GM12864 (cell line): ENCODE results near the gene EDDM13.

Source experiments
- DNase-seq: peaks from one replicate; pipeline ENCODE4 v3.0.0-alpha.2; 2011; ENCODE audit warnings: low read depth
- H3K4me3 ChIP-seq: 2 replicates; pipeline ENCODE4 v1.5.1; 2011; ENCODE audit warnings: mild to moderate bottlenecking, low read depth, low read length, control low read depth
- TF ChIP-seq, protein P1 (sequence below): IDR thresholded peaks from 2 replicates; pipeline ENCODE4 v1.5.1; 2011; ENCODE audit warnings: low read depth, mild to moderate bottlenecking, moderate library complexity, low read length, control low read depth, inconsistent platforms; ENCODE audit errors: missing control alignments

Gene EDDM13

DNA sequence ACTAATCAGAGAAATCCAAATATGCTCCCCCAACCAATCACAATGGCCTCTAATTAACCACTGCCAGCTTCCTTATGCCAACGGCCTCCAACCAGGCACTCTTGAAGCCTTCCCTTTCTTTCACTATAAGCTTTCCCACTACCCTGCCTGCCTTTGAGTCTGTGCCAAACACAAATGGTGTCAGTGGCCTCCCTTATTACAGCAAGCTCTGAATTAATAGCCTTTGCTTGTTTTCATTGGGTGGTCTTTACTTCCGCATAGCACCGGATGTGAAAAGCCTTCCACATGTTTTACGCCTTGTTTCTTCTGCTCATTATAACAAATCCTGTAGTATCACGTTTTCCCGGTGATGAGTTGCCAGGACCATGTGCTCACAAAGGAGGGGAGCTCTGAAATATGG lies 1.4 kb upstream of the EDDM13 start:
- TF ChIP-seq, protein P1, sequence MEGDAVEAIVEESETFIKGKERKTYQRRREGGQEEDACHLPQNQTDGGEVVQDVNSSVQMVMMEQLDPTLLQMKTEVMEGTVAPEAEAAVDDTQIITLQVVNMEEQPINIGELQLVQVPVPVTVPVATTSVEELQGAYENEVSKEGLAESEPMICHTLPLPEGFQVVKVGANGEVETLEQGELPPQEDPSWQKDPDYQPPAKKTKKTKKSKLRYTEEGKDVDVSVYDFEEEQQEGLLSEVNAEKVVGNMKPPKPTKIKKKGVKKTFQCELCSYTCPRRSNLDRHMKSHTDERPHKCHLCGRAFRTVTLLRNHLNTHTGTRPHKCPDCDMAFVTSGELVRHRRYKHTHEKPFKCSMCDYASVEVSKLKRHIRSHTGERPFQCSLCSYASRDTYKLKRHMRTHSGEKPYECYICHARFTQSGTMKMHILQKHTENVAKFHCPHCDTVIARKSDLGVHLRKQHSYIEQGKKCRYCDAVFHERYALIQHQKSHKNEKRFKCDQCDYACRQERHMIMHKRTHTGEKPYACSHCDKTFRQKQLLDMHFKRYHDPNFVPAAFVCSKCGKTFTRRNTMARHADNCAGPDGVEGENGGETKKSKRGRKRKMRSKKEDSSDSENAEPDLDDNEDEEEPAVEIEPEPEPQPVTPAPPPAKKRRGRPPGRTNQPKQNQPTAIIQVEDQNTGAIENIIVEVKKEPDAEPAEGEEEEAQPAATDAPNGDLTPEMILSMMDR: no peak
- no peak overlapping the region for H3K4me3 ChIP-seq
- DNase-seq: no peak

DNA sequence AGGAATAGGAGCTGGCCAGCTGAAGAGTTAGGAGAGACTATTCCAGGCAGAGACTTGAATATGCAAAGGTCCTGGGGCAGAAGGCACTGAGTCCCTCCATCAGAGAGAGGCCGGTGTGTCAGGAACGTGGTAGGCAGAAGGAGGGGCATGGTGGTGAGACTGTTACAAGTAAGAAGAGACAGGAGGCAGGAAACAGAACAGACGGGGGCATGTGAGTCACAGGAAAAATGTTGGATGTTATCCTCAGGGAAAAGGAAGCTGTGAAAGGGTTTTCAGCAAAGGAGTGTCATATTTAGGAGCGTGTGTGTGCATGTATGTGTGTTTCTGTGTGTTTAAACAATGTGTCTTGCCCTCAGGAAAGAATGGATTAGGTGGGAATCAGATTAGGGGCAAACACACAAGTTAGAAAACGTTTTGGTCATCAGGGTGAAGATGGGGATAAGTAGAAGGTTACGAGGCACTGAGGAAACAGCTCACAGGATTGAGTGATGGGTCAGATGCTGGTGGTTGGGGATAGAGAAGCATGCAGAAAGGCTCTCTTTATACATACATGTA lies 1.1 kb downstream of the EDDM13 start:
- H3K4me3 ChIP-seq: no peak overlapping the region
- no peak for DNase-seq
- TF ChIP-seq, protein P1: no peak

DNA sequence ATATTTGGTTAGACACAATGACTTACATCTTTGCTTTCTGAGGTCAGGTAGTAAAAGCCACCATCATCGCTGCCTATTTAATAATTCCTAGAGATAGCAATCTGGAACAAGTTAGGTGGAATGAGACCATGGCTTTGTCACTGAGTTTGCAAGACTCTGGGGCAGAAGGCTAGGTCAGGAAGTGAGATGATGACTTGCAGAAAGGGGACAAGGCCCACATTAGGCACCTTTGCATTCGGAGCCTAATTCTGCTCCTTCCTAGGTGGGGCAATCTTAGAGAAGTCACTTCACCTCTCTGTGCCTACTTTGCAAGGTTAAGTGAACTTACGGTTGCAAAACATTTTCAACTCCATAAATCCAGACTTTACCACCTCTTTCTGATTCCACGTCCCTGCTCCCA lies 10.3 kb downstream of the EDDM13 start:
- no peak overlapping the region for H3K4me3 ChIP-seq
- DNase-seq: no peak
- TF ChIP-seq, protein P1: no peak

DNA sequence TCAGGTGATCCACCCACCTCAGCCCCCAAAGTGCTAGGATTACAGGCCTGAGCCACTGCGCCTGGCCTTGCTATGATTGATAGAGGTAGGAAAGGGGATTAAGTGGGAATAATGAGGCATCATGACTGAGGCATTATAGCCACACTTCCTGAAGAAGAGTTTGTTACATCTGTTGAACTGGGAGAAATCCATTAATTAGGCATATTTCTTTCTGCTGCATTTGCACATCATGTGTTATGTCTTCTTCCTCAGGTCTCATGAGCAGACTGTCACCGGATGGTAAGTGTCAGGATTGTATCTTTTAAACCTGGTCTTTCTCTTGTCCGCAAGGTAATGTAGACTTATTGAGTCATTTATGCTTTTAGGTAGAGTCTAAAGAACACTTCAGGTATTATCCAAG lies 12.2 kb downstream of the EDDM13 start:
- DNase-seq: no peak
- TF ChIP-seq, protein P1: no peak
- H3K4me3 ChIP-seq: no peak overlapping the region

DNA sequence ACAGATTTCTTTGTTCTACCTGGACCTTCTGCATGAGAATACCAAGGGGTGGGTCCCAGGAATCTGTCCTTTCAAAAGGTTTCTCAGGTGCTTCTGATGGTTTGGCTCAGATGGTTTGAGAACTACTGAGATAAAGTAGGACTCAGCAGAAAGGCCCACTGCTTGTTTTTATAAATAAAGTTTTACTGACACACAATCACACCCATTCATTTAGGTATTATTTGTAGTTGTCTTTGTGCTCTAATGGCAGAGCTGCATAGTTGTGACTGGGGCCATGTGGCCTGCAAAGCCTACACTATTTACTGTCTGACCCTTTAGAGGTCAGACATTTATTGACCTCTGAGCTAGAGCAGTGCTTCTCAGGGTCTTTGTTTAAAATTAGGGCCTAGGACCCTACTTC lies 17.6 kb downstream of the EDDM13 start:
- TF ChIP-seq, protein P1: no peak
- H3K4me3 ChIP-seq: no peak overlapping the region
- no peak for DNase-seq

DNA sequence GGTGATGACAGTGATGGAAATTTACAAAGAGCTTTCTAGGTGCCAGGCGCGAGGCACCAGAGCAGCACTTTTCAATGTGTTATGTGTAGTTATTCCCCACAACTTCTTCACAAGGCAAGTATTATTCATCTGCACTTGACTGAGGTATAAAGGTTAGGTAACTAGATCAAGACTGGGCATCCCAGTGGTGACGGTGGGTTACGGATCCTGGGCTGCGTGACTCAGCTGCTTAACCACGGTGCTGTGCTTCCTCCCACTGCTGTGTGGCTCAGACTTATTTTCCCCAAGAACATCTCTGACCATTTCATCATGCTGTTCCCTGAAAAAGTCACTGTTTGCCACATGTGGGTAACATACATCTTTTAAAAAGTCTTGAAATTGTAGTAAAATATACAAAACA lies 19.3 kb downstream of the EDDM13 start:
- TF ChIP-seq, protein P1: no peak
- H3K4me3 ChIP-seq: no peak overlapping the region
- DNase-seq: no peak

DNA sequence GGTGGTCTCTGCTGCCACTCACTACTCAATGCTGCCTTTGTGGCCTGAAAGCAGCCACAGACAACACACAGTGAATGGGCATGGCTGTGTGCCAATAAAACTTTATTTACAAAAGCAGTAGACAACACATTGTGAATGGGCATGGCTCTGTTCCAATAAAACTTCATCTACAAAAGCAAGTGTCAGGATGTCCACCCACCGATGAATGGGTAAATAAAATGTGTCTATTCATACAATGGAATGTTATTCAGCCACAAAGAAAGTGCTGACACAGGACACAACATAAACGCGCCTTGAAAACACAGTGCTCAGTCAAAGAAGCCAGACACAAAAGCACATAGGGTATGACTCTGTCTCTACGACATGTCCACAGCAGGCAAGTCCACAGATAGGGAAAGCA lies 22.0 kb downstream of the EDDM13 start:
- TF ChIP-seq, protein P1: no peak
- no peak for DNase-seq
- H3K4me3 ChIP-seq: no peak overlapping the region
